GM23338 (cell line): ENCODE results near the gene GTPBP10. TPM values are rescaled to one million over a fixed set of nuclear protein-coding genes. Genes with fewer than 3 reads are reported as not detected.
"Not testable (repeated sequence)": the region's sequence is repeated elsewhere in the genome, so short reads cannot be mapped to it uniquely, and the experiment has no call there.

Experiments used
- ATAC-seq: fragments of 200-7000 bp; cut with Tn5 transposase; 3 replicates; pipeline ENCODE4 v1.9.1; 2020
- DNase-seq: peaks from one replicate; pipeline ENCODE4 v3.0.0-alpha.2; 2015; ENCODE audit warnings: low spot score
- H2AFZ ChIP-seq: fragments of 200-600 bp; sonication (generic); 2 replicates; pipeline ENCODE4 v1.8.0; 2016; ENCODE audit warnings: antibody characterized with exemption, mild to moderate bottlenecking, moderate library complexity
- H3F3A ChIP-seq: fragments of 200-600 bp; sonication (generic); replicated peaks from 2 replicates; pipeline ENCODE4 v1.8.0; 2017; ENCODE audit warnings: antibody characterized with exemption, mixed run types, low read depth
- H3K27ac ChIP-seq: fragments of 200-600 bp; sonication (generic); 2 replicates; pipeline ENCODE4 v1.6.1; 2016; ENCODE audit warnings: low read depth
- H3K27me3 ChIP-seq: fragments of 200-600 bp; sonication (generic); 2 replicates; pipeline ENCODE4 v1.8.0; 2016; ENCODE audit warnings: mild to moderate bottlenecking, mixed run types, moderate library complexity; ENCODE audit not compliant: insufficient read depth
- H3K36me3 ChIP-seq: fragments of 200-600 bp; sonication (generic); 2 replicates; pipeline ENCODE4 v1.8.0; 2016; ENCODE audit warnings: mild to moderate bottlenecking; ENCODE audit not compliant: insufficient read depth
- H3K4me1 ChIP-seq: fragments of 200-600 bp; sonication (generic); 2 replicates; pipeline ENCODE4 v1.8.0; 2016; ENCODE audit warnings: mild to moderate bottlenecking, moderate library complexity; ENCODE audit not compliant: insufficient read depth
- H3K4me2 ChIP-seq: fragments of 200-600 bp; sonication (generic); 2 replicates; pipeline ENCODE4 v1.7.1; 2017; ENCODE audit warnings: mixed run types
- H3K4me3 ChIP-seq: fragments of 200-600 bp; sonication (generic); 2 replicates; pipeline ENCODE4 v1.6.1; 2016; ENCODE audit warnings: mixed run types
- H3K79me2 ChIP-seq: fragments of 200-600 bp; sonication (generic); replicated peaks from 2 replicates; pipeline ENCODE4 v1.8.0; 2017; ENCODE audit warnings: mild to moderate bottlenecking; ENCODE audit not compliant: insufficient read depth
- H3K9me2 ChIP-seq: fragments of 200-600 bp; sonication (generic); 2 replicates; pipeline ENCODE4 v1.8.0; 2017; ENCODE audit not compliant: insufficient read depth
- H4K20me1 ChIP-seq: fragments of 200-600 bp; sonication (generic); replicated peaks from 2 replicates; pipeline ENCODE4 v1.8.0; 2017; ENCODE audit warnings: mild to moderate bottlenecking; ENCODE audit not compliant: insufficient read depth
- H3K27ac Mint-ChIP-seq: 2 replicates; pipeline ENCODE4 v1.8.0; 2020; ENCODE audit warnings: inconsistent platforms, mild to moderate bottlenecking, moderate library complexity, mixed read lengths
- H3K27me3 Mint-ChIP-seq: 3 replicates; pipeline ENCODE4 v1.8.0; 2022; ENCODE audit warnings: low read depth, mild to moderate bottlenecking, moderate library complexity, mixed read lengths, inconsistent platforms; ENCODE audit not compliant: insufficient read depth, poor library complexity
- H3K36me3 Mint-ChIP-seq: 3 replicates; pipeline ENCODE4 v1.8.0; 2021; ENCODE audit warnings: low read depth, mild to moderate bottlenecking, inconsistent platforms, moderate library complexity, mixed read lengths
- H3K4me1 Mint-ChIP-seq: 3 replicates; pipeline ENCODE4 v1.8.0; 2020; ENCODE audit warnings: mild to moderate bottlenecking, inconsistent platforms, mixed read lengths
- H3K4me3 Mint-ChIP-seq: 3 replicates; pipeline ENCODE4 v1.8.0; 2021; ENCODE audit warnings: moderate library complexity, mild to moderate bottlenecking, inconsistent platforms, mixed read lengths
- H3K9me3 Mint-ChIP-seq: 3 replicates; pipeline ENCODE4 v1.8.0; 2020; ENCODE audit warnings: moderate library complexity, mild to moderate bottlenecking, inconsistent platforms, mixed read lengths
- CREB1 ChIP-seq: fragments of 250-450 bp; sonication (Bioruptor Pico); IDR thresholded peaks from 2 replicates; pipeline ENCODE4 v1.5.0; 2020; ENCODE audit warnings: low read depth, mild to moderate bottlenecking, moderate library complexity
- CTCF ChIP-seq, 2 experiments: fragments of 200-600 bp in 1 of 2; sonication (generic) in 1 of 2; conservative IDR thresholded peaks; 2 replicates each; pipeline versions ENCODE4 v1.5.1 to v1.6.1; 2016 to 2017; ENCODE audit warnings: antibody characterized with exemption in 2 of 2, low read depth in 2 of 2, mild to moderate bottlenecking in 2 of 2, moderate library complexity in 1 of 2
- ETS1 ChIP-seq: IDR thresholded peaks from 2 replicates; pipeline ENCODE4 v1.6.1; 2016; ENCODE audit warnings: antibody characterized with exemption
- EZH2 ChIP-seq: fragments of 200-600 bp; sonication (generic); IDR thresholded peaks from one replicate; pipeline ENCODE4 v1.8.0; 2017; ENCODE audit warnings: antibody characterized with exemption, mild to moderate bottlenecking, low read depth; ENCODE audit not compliant: unreplicated experiment
- EZH2phosphoT487 ChIP-seq: fragments of 200-600 bp; sonication (generic); IDR thresholded peaks from one replicate; pipeline ENCODE4 v1.8.1; 2018; ENCODE audit warnings: antibody characterized with exemption; ENCODE audit not compliant: unreplicated experiment
- JUNB ChIP-seq: IDR thresholded peaks from one replicate; pipeline ENCODE4 v1.6.1; 2016; ENCODE audit warnings: antibody characterized with exemption; ENCODE audit not compliant: unreplicated experiment
- NANOG ChIP-seq: IDR thresholded peaks from 2 replicates; pipeline ENCODE4 v1.6.1; 2016; ENCODE audit warnings: antibody characterized with exemption, borderline replicate concordance
- POLR2AphosphoS5 ChIP-seq: IDR thresholded peaks from 2 replicates; pipeline ENCODE4 v1.6.1; 2016; ENCODE audit warnings: antibody characterized with exemption, low read depth
- REST ChIP-seq: IDR thresholded peaks from one replicate; pipeline ENCODE4 v1.6.1; 2018; ENCODE audit warnings: antibody characterized with exemption; ENCODE audit not compliant: unreplicated experiment
- ZNF331 ChIP-seq: fragments of 250-450 bp; sonication (Bioruptor Pico); IDR thresholded peaks from 2 replicates; pipeline ENCODE4 v1.5.0; 2020; ENCODE audit warnings: low read depth, mild to moderate bottlenecking, moderate library complexity
- polyA plus RNA-seq: library from polyadenylated mRNA; unstranded; fragments of >200 nt; fragmentation: Nextera tagmentation; extraction: Ambion mirVana; gene quantifications from 2 replicates; pipeline ENCODE4 v1.2.1, GENCODE V29; 2016
- total RNA-seq: library from RNA; depleted of rRNA; stranded (reverse); fragments of >200 nt; shearing (Covaris generic); gene quantifications from 2 replicates; pipeline ENCODE4 v1.2.3, GENCODE V29; 2014

GTPBP10 gene
- total and polyA plus RNA-seq, 2 experiments from 2014 or later = 15.1 to 23.0 TPM

- TF ChIP-seq CTCF (conservative IDR thresholded peaks at IDR 0.05; ENCODE audit: low read depth in 2 of 2) (no peak), CREB1 (CRISPR knock-in tag) (no peak), ETS1 (no peak), REST (no peak), EZH2 (no peak), POLR2AphosphoS5 (no peak), ZNF331 (no peak), JUNB (no peak), EZH2phosphoT487 (no peak), NANOG (no peak)
Measured at GRCh38 chr7:90334193-90334843, 12.2 kb upstream of the GTPBP10 start (continued).

GRCh38 chr7:90334926-90335325 is 11.6 kb upstream of the GTPBP10 start:
- not testable (repeated sequence) for H3K27ac ChIP-seq, H3K4me1 Mint-ChIP-seq, H2AFZ ChIP-seq, H3F3A ChIP-seq, ATAC-seq, H3K4me1 ChIP-seq, H3K4me2 ChIP-seq, H3K9me2 ChIP-seq, DNase-seq, H4K20me1 ChIP-seq, H3K27me3 Mint-ChIP-seq, H3K79me2 ChIP-seq, H3K27ac Mint-ChIP-seq, H3K27me3 ChIP-seq, H3K36me3 ChIP-seq, H3K4me3 Mint-ChIP-seq, H3K9me3 Mint-ChIP-seq, H3K4me3 ChIP-seq, H3K36me3 Mint-ChIP-seq
